NCI-H524 treated with DMSO at 0.1 percent for 48 hours (cell line): ENCODE measurements around the gene FAM24A.

Experiments
- DNase-seq: peaks from one replicate; lab custom pipeline; 2025; lab: John Stamatoyannopoulos, UW

Gene FAM24A

DNA sequence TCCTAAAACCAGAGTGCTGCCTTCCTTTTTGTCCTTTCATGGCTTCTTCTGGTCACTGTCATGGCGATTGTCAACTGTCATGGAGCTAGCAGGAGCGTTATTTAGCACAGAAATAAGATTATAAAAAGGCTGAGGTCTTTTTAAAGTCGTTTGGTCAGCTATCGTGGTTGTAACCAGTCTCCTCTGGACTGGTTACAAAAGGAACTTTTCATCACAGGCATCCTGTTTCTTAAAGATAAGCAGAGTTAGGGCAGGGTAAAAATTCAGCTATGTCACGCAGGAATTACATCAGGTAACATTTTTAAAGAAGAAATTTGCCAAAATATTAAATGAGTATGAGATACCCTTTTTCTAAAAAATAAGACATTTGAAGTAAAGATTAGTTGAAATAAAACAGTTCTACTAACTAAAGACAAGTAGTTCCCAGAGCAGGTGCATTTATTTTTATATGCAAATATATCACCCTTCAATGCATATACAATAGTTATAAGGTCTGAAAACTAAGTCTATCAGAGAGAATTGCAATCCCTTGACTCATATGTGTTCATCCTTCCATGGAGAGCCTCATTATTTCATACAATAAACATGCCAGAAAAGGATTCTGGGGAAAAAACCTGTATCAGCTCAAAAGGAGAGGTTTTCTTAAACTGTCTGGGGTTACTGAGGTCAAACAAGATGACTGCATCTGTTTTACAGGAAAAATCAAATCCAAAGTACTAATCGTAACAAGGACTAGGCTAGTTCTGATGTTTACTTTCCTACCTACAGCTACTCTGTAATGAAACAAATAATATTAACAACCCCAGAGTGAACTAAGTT, 20.9 kb downstream of the FAM24A start:
- no peak for DNase-seq

DNA sequence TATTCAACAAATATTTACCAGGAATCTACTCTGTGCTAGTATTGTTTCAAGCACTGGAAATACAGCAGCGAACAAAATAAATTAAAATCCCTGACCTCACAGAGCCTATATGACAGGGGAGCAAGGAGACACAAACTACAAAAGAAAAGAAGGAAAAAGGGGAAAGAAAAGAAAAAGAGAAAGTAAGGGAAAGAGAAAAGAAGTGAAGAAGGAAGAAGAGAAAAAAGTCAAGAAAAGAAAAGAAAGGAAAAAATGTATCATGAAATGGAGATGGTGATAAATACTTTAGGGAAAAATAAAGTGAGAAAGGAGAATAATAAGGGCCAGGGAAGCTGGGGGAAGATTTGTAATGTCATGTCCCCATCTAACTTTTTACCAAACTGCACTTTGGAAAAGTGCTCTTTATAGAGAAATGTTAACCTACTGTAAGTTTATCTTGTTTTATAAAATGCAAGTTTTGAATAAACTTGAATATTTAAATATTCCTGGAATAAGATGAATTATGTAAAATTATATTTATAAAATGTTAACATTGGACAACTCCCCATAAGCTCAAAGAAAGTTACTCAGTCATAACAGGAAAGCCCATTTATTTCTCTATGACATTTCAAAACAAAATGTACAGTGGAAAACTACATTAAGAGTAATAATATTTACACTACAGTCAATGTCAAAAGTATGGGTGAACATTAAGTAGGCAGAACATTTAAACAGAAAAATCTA, 28.9 kb downstream of the FAM24A start:
- DNase-seq = no peak

DNA sequence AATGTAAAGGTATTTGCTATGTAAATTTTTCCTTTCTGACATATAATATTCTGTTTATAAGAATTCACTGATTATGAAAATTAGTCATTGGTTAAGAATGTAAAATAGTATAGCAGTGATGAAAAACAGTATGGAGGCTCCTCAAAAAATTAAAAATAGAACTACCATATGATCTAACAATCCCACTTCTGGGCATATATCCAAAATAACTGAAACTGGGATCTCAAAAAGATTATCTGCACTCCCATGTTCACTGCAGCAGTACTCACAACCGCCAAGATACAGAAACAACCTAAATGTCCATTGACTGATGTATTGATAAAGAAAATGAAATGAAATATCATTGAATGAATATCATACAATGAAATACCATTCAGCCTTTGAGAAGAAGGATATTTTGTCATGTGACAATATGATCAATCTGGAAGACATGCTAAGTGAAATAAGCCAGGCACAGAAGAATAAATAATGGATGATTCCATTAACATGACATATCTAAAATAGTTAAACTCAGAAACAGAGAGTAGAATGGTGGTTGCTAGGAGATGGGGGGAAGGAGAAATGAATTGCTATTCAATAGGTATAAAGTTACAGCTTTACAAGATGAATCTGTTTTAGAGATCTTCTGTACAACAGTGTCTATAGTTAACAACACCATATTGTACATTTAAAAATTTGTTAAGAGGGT, 29.6 kb downstream of the FAM24A start:
- DNase-seq = no peak

DNA sequence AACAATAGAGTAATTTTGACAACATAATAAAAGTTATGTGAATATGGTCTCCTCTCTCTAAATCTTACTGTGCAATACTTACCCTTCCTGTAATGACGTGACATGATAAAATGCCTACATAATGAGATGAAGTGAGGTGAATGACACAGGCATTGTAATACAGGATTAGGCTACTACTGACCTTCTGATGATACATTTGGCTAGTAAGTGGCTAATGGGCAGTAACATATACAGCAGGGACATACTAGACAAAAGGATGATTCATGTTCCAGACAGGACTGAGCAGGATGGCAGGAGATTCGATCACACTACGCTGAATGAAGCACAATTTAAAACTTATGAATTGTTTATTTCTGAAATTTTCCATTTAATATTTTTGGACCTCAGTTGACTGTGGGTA, 38.9 kb downstream of the FAM24A start:
- DNase-seq = no peak

DNA sequence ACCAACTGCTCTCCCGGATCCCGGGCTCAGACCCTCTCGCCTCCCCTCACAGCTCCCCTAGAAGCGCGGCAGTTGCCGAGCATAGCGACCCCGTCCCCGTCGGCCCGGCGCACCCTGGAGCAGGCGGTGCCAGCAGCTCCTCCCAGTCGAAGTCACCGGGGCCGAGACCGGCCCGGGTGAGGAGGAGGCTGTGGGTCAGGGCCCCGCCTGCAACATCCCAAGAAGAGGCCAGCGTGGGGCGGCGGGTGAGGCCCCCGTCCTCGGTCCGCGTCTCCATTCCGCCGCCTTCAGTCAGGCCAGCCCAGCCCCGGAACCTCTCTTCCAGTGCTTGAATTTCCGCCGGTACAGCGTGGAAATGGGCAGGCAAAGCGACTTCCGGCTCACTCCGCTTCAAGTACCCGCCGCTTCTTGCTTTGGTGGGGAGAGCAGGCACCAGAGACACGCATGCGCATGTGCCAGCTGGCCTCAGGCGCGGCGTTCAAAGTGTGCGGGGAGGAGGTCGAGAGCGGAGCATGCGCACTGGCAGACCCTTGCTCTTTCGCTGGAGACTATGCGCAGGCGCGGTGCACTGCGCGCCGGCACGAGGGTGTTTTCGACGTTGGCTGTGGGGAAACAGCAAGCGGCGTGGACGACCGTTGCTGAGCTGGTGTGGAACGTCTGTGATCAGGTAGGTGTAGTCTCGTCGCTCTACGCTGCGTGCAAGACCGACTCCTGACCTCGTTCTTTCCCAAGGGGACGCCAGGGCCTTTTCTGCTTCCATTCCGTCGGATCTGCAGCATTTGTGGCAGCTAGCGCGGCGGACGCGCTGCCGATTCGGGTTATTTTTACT, 43.7 kb downstream of the FAM24A start, which contains the start of gene C10orf88:
TSS of gene C10orf88 (minus strand) at position 326 of the 829 bp plus-strand sequence. CDS start at position 277, 49 bp downstream.
- DNase-seq = peak; percentile 70

DNA sequence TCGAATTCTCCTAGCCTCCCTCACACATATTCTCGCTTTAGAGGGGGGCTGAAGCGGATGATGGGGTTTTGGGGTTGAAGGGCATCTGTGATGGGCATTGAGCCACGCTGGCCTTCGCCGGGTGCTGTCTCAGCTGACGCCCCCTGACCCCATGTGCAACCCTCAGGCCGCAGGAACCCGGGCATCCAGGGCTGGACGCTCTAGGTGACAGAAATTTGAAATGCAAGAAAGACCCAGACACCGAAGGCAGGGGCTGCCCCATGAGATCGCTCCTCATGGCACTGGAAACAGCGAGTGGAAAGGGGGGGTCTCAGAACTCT, 44.3 kb downstream of the FAM24A start:
- DNase-seq = no peak

DNA sequence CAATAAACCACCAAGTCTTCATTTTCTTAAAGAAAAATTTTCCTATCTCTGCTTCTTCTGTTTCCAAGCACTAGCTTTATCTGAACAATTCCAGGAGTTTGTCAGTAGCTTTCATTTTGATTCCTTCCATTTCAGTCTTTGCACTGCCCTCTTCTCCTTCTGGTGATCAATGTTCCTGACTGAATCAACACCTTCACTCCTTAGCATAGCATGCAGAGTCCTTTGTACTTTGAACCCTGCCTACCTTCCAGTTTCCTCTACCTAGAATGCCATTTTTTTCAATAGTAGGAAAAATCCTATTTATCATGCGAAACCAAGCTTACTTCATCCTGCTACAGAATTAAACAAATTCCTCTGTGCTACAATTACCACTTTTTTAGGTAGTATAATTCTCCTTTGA, 45.5 kb downstream of the FAM24A start:
- DNase-seq = no peak

DNA sequence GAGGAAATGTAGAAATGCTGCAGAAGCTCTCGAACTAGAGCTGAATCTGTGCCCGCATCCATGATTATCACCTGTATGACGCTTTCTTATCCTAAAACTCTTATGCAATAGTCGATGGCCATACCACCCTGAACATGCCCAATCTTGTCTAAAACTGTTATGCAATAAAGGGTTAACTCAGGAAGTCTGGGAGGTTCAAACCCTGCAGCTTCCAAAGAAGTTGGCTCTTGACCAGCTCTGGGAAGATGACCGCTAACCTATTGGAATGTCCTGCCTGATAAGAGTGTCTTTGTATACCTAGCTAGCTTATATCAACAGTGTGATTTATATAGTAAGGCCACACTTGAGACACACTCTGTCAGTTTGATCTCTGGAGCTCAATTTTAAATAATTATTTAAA, 47.1 kb downstream of the FAM24A start:
- no peak for DNase-seq

DNA sequence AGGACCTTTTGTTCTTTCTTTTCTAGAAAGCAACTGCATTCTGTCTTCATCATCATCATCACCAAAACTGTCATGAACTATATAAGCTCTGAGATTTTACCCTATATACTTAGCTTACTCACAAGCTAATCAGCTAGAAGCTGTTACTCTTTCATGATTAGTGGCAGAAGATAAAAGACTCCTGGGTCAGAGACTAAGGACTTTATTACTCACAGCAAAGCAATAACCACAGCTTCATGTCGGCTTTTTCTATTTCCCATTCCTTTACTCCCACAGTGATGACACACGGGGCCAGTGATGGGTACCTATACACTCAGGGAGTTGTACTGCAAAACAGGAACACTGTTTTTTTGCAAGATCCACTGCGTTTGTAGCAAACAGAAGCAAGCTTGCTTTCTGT, 52.0 kb downstream of the FAM24A start:
- DNase-seq = no peak
